GM19397 (cell line): Measurements from ENCODE around the gene CHODL.

Source experiments
- ATAC-seq: cut with Tn5 transposase; IDR thresholded peaks from one replicate; pipeline ENCODE4 v1.9.1; 2021; ENCODE audit warnings: mild to moderate bottlenecking, moderate library complexity; ENCODE audit not compliant: unreplicated experiment

Gene CHODL

GRCh38 chr21:18285379-18285778, 40.7 kb downstream of the CHODL start:
- ATAC-seq, result no peak

- no peak for ATAC-seq
Measured at GRCh38 chr21:18289876-18290275, 45.2 kb downstream of the CHODL start.

- ATAC-seq, result no peak
Measured at GRCh38 chr21:18294100-18294499, 49.5 kb downstream of the CHODL start.

GRCh38 chr21:18298228-18298627, 53.6 kb downstream of the CHODL start:
- ATAC-seq, result no peak
